CMK (cell line): ENCODE results near the gene GGTLC1.
A peak's percentile ranks its signal among the peaks of the same experiment; 100 is the strongest.
"Not testable (repeated sequence)": the region's sequence is repeated elsewhere in the genome, so short reads cannot be mapped to it uniquely, and the experiment has no call there.

Experiments
- DNase-seq: peaks from one replicate; pipeline ENCODE4 v3.0.0-alpha.2; 2010; ENCODE audit warnings: low read depth

The GGTLC1 gene

DNA sequence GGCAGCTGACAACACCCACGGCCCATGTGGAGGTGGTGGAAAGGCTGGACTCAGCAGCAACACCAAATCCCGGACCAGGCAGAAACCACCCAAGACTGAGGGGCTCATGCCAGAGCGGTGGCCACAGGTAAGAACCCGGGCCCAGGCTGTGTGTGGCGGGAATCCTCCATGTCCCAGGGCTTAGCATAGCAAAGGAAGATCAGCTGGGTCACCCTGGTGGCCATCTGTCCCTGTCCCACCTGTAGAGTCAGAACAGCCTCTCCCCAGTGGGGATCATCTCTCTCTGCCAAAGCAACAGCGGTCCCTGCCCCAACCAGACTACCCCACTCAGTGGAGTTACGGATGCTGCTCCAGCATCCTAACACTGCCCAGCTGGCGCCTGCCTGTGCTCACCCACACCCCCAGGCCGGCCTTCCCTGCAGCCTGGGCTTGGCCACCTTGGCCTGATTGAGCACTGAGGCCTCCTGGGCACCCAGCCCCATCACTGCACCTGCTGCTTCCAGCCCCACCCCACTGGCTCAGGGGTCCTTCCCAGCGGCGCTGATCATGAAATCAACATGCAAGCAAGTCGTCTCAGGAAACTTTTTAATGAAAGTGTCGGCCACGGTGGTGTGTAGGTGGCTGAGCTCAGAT lies 5.5 kb upstream of the GGTLC1 start:
- not testable (repeated sequence) for DNase-seq

DNA sequence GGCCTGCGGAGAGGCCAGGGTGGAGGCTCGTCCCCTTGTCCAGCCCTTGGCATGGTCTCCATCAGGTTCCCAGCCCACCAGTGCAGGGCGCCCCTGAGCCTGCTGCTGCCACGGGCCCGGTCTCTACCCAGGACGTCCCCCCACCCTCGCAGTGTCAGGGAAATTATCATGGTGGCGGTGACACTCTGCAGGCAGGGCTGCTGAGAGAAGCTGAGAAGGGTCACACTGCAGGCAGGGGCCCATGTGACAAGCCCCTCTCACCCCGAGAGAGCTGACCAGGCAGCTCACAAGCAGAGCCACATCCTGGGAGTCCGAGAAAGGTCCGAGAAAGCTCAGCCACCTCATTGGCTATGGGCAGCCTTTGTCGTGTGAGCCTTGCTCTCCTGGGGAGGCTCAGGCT lies 4.9 kb upstream of the GGTLC1 start:
- not testable (repeated sequence) for DNase-seq

DNA sequence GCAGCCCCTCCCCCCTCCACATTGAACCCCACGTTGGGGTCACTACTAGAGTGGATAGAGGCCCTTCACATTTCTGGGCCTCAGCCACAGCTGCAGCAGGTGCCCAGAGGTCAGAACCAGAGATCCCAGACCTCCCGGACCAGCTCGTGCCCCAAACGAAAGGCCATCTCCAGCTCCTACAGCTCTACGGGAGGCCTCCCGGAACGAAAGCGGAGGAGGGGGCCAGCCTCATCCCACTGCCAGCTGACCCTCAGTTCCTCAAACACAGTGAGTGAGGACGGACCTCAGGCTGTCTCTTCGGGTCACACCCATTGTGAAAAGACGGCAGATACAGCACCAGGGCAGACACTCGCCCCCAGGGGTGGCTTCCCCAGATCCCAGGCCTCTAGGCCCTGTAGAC lies 1.7 kb upstream of the GGTLC1 start:
- DNase-seq: not testable (repeated sequence)

DNA sequence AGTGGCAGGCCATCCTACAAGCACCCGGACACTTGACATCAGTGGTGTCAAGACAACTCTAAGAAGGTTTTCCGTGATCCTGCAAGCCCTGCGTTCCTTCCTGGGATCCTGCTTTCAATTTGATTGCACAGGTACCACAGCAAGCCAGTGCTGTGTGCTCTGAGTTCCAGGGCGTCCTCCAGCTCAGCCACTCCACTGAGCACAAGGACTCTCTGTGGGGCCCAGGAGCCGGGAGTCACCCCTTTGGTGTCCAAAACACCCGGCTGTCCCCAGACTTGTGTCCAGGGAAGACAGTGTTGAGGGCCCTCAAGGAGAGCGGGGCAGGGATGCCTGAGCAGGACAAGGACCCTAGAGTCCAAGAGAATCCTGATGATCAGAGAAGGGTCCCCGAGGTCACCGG lies 387 bp upstream of the GGTLC1 start:
- DNase-seq: not testable (repeated sequence)

DNA sequence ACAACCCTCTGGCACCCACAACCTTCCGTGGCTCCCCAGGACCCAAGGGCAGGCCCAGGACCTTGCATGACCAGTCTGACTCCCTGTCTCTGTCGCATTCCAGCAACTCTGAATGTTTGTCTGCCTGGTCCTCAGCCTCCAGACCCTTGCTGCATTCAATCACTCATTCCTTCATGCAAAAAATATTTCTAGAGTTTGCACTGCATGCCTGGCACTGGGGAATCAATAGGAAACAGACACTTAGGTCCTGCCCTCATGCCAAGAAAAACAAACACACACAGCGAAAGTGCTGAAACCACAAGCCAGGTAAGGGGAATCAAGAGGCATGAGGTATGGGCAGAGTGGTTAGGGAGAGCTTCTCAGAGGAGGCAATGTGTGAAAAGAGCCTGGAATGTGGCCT lies 1.9 kb downstream of the GGTLC1 start:
- DNase-seq: not testable (repeated sequence)

DNA sequence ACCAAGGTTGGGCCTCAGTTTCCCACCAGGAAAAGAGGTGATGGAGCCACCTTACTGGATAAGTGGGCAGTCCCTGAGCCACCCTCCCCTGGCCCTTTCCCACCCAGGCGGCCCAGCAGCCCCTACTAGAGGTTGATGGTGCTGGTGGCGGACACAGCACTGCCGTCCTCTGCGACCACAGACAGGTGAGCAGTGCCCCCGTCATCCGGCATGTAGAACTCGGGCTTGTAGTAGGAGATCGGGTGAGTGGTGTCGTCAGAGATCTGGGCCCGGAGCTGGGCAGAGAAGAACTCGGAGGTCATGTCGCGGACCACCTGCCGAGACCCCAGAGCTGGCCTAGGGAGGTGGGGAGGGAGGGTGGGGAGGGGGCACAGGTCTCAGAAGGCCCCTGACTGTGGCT lies 2.3 kb downstream of the GGTLC1 start:
- not testable (repeated sequence) for DNase-seq

DNA sequence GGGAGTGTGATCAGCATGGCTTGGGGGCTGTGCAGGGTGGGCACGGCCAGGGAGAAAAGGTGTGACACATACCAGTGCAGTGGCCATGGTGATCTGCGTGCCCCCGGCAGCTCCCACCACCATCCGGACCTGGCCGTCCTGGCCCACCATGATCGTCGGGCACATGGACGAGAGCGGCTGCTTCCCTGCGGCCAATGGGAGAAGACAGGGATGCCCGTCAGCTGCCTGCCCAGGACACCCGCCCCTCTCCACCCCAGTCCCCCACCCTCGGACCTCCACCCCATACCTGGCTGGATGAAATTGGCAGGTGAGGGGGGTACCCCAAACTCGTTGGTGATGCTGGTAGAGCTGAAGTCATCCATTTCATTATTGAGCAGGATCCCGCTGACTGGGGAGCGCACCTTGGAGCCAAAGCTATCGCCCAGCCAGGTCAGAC lies 2.8 kb downstream of the GGTLC1 start:
- DNase-seq: not testable (repeated sequence)

DNA sequence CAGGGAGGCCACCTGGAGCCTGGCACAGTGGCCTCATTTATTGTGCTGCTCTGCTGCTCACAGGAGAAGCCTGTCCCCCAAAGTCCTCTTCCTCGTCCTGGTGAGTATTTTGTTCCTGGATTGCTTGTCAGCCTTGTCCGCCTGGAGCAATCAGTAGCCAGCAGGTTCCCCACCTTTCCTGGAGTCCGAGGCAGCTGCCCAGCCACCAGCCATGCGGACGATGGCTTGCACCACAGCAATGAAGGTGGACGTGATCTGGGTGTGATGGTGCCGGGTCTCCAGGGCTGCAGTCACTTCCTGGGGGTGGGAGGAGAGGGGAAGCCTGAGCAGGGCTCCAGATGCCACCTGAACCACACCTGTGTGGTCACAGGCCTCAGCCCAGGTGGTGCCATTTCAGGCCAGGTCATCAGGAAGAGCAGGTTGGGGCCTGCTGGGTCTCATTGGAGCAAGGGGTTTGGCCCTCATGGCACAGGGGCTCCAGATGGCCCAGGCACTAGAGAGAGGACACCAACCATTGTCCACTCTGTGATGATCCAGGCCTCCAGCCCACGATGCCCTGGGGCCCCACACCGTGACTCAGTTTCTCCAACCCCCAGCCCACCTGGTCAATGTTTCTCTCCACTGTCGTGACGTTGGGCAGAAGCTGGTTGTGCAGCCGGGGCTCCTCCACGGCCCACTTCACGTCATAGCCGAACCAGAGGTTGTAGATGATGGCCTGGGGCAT lies 3.4 kb downstream of the GGTLC1 start:
- DNase-seq: not testable (repeated sequence)

DNA sequence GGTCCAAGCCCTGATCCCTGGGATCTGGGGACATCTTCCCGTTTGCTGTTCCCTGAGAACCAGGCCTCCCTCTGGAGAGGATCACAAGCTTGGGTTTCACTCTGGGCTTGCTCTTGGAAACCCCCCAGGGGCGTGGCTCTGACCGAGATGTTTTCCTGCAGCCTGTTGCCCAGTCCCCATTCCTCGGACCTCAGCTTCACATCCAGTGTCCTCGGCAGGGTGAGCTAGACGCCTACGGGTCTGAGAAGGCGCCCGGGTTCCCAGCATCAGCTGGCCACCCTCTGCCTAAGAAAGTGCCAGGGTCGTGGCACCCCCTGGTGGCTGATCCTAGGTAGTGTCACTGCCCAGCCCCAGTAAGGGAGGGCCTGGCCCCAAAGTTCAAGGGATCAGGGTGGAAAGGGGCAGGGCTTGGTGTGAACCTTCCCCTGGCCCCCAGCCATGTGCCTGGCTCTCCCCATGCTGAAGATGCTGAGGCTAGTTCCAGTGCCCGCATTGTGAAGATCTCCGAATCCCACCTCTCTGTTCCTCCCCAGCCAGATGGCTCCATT lies 4.0 kb downstream of the GGTLC1 start:
- not testable (repeated sequence) for DNase-seq

DNA sequence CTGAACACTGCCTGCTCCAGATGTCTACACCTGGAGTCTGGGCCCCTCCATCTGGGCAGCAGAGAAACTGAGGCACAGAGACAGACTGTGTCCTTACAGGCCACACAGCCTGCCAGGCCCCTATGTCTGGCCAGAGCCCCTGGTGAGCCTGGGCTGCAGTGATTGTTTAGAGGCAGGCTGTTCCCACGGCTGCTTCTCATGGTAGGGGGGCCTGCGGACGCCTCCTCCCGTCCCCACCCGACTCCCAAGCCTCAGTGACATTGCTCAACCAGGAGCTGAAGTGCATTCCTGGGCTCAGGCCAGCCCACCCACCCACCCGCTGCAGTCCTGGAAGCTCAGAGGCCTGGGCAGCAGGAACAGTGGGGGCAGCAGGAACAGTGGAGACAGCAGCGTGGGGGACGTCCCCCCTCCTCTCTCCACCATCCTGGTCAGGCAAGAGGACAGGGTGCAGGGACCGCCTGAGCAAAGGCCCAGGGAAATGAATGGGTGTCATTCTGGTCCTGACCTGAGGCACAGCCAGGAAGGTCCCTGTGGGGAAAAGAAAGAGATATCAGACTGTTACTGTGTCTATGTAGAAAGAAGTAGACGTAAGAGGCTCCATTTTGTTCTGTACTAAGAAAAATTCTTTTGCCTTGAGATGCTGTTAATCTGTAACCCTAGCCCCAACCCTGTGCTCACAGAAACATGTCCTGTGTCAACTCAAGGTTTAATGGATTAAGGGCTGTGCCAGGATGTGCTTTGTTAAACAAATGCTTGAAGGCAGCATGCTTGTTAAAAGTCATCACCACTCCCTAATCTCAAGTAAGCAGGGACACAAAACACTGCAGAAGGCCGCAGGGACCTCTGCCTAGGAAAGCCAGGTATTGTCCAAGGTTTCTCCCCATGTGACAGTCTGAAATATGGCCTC lies 6.2 kb downstream of the GGTLC1 start:
- not testable (repeated sequence) for DNase-seq

DNA sequence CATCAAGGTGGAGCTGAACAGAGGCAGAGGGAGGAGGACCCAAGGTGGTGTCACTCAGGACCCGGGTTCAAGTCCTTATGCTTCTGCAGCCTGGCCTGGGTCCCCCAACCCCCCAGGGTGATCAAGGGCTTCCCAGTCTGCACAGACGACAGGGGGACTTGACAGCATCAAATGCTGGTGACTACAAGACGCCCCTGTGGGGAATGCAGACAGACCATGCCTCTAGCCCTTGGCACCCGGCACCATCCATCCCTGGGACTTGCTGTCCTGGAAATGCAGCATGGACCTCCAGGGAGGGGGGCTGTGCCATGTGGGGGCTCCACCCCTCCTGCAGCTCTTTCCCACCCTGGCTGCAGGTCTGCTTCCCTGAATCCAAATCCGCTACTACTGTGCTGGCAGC lies 7.1 kb downstream of the GGTLC1 start:
- not testable (repeated sequence) for DNase-seq

DNA sequence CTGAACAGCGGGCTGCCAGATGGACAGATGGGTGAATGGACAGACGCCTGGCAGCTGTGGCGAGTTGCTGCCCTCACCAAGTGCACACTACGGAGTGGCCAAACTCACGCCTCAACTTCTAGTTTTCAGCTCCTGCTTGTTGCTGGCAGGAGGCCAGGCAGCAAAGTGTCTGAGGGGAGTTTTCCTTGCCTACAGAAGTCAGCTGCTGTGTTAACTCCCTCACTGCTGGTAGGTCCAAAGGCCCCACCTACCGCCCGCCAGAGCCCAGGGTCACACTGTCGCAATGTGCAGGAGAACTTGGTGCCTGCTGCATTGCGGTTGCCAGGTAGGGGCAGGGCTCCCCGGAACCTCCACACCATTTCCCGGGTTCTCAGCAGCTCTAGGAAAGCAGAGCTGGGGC lies 7.6 kb downstream of the GGTLC1 start:
- DNase-seq: not testable (repeated sequence)

DNA sequence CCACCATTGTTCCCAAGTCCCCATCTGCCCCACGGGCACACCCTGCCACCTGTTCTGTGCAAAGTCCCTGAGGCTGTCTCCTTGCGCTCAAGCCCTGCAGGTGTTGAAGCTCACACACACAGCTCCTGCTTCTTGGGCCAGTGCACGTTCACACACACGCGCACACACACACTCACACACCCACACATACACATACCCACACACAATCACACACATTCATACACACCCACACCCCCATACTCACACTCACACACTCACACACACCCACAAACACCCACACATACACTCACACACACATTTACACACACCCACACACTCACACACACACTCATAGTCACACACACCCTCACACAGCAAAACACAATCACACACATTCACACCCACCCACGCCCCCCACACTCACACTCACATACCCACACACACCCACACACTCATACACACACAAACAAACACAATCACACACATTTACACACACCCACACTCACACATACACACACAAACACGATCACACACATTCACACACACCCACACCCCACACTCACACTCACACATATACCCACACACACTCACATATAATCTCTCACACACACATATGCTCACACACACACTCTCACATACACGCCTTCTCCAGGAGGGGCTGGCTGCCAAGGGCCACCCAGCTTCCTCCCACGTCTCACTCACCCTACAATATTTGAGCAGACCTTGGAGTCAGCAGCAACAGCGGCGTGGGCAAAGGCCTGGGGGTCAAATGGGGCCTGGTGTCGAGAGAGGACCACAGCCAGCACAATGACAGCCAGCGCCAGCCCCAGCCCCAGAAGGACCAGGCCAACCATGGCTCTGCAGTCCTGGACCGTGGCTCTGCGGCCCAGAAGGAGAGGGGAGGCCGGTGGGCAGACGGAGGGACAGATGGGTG lies 8.4 kb downstream of the GGTLC1 start:
- DNase-seq: not testable (repeated sequence)

DNA sequence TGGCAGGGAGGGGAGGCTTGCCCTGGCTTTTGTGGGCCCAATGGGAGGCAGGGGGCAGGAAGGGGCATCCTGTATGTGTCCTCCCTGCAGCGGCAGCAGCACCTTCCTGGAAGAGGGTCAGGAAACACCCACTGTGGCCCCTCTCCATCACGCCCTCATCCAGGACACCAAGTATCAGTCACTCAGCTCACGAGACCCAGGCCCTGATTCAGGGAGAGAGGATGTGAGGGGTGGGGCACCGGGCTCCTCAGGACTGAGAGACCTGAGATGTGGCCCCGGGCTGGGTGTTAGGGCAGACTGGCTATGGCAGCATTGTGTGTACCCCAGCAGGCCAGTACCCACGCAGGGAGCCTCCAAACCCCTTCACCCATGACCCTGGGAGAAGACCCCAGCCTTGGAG lies 9.2 kb downstream of the GGTLC1 start:
- DNase-seq: not testable (repeated sequence)

DNA sequence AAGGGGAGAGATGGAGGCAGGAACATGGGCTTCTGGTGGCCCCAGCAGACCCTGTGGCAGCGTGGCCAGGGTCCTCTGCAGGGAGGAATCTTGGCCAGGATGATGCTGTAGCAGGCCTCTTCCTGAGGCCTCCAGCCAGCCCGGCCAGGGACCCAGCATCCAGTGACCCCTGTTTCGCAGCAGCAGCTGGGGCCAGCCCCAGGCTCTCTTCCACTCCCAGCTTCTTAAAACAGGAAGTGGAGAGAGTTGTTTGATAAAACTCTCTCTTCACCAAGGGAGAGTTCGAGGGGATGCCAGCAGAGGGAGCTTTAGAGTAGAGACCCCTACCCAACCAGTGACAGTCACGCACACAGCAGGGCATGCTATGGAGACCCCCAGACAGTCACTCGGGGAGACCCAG lies 10.1 kb downstream of the GGTLC1 start:
- DNase-seq: peak; percentile 8

DNA sequence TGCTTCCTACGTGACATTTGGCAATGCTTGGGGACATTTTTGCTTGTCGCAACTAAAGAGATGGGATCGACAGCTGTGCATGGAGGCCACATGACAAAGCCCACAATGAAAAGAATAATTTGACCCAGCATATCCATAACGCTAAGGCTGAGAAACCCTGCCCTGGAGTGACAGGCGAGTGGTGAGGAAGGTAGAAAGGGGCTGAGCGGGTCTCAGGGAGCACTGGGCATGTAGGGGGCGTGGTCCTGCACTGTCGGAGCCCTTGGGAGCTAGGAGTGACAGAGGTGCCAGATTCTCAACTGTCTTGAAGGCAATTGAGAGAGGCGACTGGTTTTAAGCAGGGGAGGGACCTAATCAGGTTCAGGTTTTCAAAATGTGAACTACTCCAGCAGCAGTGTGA lies 13.6 kb downstream of the GGTLC1 start:
- DNase-seq: no peak

DNA sequence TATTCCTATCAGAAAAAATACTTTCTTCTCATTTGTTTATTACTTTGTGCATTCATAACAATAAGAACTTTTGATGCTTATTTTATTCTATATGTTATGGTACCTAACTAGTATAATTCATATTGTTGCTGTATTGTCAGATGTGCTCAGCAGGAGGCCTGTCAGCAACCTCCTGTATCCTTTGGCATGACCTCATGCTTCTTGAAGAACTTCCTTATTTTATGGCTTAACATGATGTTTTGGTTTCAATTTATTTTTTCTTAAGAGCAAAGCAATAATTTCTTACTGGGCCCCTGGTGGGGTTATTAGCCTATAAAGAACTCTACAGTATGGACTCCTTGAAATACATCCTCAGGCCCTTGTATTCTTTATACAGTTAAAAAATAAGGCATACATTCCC lies 17.3 kb downstream of the GGTLC1 start:
- no peak for DNase-seq

DNA sequence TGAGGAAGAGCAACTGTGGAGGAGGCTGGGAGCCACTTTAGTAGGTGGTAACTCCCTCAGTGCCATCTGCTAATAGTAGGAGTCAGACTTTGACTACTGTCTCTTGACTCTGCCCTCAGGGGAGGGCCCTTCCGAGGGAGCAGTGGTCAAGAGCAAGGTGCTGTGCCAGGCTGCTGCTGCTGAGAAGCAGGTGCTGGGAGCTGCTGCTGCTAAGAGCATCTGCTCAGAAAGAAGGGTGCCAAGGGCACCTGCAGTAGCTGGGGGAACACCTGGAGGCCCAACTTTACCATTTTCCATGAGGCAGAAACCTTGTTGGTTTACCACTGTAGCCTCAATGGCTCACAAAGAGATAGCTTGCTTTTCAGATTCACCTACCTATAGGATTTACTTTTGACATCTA lies 18.5 kb downstream of the GGTLC1 start:
- DNase-seq: no peak

DNA sequence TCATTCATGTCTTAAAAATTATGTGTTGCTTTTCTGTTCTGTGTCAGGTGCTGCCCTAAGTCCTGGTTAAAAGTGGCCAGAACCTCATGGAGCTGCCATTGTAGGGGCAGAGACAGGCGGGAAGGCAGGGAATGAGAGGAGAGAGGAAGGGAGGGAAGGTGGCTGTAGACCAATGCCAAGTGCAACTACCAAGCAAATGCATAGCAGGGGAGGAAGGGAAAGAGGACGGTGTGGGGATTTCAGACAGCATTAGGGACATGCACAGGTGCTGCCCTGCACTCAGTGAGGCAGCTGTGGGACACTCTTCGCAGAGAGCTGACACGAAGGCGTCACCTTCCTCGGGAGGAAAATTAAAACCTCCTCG lies 21.0 kb downstream of the GGTLC1 start:
- no peak for DNase-seq

DNA sequence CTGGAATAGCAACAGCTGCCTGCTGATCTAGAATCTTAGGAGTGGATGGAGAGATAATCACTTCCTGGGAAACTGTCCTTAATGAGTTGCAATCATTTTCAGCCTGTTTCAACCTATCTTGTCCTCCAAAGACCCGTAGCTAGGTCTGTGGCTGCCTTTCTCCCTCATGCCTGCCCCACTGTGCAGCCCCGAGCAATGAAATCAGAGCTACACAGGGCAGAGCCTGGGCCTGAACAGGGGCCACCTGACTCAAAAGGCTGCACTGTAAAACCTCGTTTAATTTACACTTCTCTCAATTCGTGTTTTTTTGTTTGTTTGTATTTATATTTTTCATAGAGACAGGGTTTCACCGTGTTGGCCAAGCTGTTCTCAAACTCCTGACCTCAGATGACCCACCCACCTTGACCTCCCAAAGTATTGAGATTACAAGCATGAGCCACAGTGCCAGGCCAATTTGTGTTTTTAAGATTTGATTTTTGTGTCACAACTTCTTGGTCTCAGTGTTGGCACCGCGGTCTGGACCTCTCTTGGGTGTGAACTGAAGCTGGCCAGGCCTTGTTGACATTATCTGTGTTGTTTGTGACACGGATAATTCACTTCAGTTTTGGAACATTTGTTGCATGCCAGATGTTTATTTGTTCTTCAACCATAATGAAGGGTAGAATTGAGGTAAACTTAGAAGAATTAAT lies 21.5 kb downstream of the GGTLC1 start:
- DNase-seq: no peak

DNA sequence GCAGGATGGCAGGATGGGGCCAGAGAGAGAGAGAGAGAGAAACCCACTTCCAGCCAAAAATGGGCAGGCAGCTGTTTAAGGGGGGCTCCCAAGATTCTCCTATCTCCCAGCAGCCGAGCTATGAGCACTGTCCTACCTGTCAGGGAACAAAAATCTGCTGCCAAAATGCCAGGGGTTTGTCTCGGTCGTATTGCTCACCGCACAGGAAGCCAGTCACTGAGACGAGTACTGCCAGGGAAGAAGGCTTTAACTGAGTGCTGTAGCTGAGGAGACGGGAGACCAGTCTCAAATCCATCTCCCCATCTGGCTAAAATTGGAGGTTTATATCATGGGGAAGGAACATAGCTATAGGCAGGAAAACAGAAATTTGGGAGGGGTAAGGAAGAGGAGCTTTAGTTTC lies 22.3 kb downstream of the GGTLC1 start:
- no peak for DNase-seq
